Kidney (tissue), 14 donors: ENCODE data around the gene TIE1. TPM values are rescaled to one million over a fixed set of nuclear protein-coding genes. Genes with fewer than 3 reads are reported as not detected.

Experiments
- DNase-seq, 5 donors: peaks; one replicate each; pipeline ENCODE4 v3.0.0-alpha.2; 2013 to 2020
- FAIRE-seq: peaks from 2 replicates; lab custom pipeline; 2012; peaks lifted over from hg19 to GRCh38; lab: Jason Lieb, UNC
- H3K27ac ChIP-seq, 2 donors: one replicate each; pipeline ENCODE4 v1.7.0; 2013; ENCODE audit warnings: low read depth in 2 of 2, low read length in 2 of 2, inconsistent platforms in 1 of 2
- H3K27me3 ChIP-seq: one replicate; pipeline ENCODE4 v1.7.1; 2013; ENCODE audit warnings: low read length, inconsistent platforms; ENCODE audit not compliant: control insufficient read depth, insufficient read depth
- H3K36me3 ChIP-seq, 3 donors: one replicate each; pipeline versions ENCODE4 v1.7.0 to v1.7.1; 2013; ENCODE audit warnings: low read length in 3 of 3, control low read depth in 1 of 3, inconsistent platforms in 1 of 3; ENCODE audit not compliant: insufficient read depth in 3 of 3, control insufficient read depth in 2 of 3
- H3K4me1 ChIP-seq, 3 donors: one replicate each; pipeline versions ENCODE4 v1.7.0 to v1.7.1; 2013; ENCODE audit warnings: low read length in 3 of 3, inconsistent platforms in 1 of 3, low read depth in 1 of 3; ENCODE audit not compliant: control insufficient read depth in 2 of 3, insufficient read depth in 2 of 3
- H3K4me3 ChIP-seq, 3 donors: one replicate each; pipeline versions ENCODE4 v1.7.0 to v1.8.1; 2013; ENCODE audit warnings: low read length in 3 of 3, control low read depth in 1 of 3, inconsistent platforms in 1 of 3
- H3K9ac ChIP-seq, 3 donors: one replicate each; pipeline versions ENCODE4 v1.7.0 to v1.7.1; 2013; ENCODE audit warnings: low read length in 3 of 3, control low read depth in 1 of 3, inconsistent platforms in 1 of 3
- H3K9me3 ChIP-seq, 3 donors: one replicate each; pipeline versions ENCODE4 v1.7.0 to v1.7.1; 2013; ENCODE audit warnings: low read length in 3 of 3, control low read depth in 1 of 3, inconsistent platforms in 1 of 3; ENCODE audit not compliant: control insufficient read depth in 2 of 3, insufficient read depth in 1 of 3
- CTCF ChIP-seq: IDR thresholded peaks from 3 replicates; pipeline ENCODE4 v1.5.1; 2012; ENCODE audit warnings: mild to moderate bottlenecking, moderate library complexity, borderline replicate concordance; ENCODE audit not compliant: insufficient read depth; ENCODE audit errors: extremely low read depth
- intact Hi-C: fragments of 100-400 bp; cut with DNase I; formaldehyde crosslinking; loops from one replicate; pipeline ENCODE4 v1.11.1; 2022
- polyA plus RNA-seq: library from polyadenylated mRNA; stranded (reverse); fragments of 350-450 nt; fragmentation: Illumina TruSeq; extraction: RNeasy Lipid Tissue Mini Kit (QIAGEN cat#74804); gene quantifications from one replicate; pipeline ENCODE4 v1.2.3, GENCODE V29; 2014; ENCODE audit warnings: low read depth, low replicate concordance; ENCODE audit not compliant: insufficient read depth
- total RNA-seq: library from RNA; stranded (reverse); fragmentation: NEBNext Ultra II Directional; extraction: Animal tissue kit (Norgen Biotek cat#: 25700); gene quantifications from one replicate; pipeline ENCODE4 v1.2.1, GENCODE V29; 2021
- donor health status: control.
- donor health status: control.
- donor health status: control.
- donor health status: control.
- donor health status: control.
- donor health status: DM: yes; HTN: yes; CAD: no.
- donor health status: Normal renal cell carcinoma (clear cell type).

Gene TIE1
- total and polyA plus RNA-seq, 2 donors from 2014 or later = 15.0 to 46.3 TPM

GRCh38 chr1:43350976-43351375 is 50.2 kb downstream of the TIE1 start:
- Histone ChIP-seq H3K9ac (no peak overlapping the region), H3K9me3 (no peaks in the 10 kb centered on the region), H3K27ac (no peak overlapping the region), H3K27me3 (no peaks in the 10 kb centered on the region), H3K36me3 (no peaks in the 10 kb centered on the region), H3K4me3 (no peak overlapping the region), H3K4me1 (peaks cover 3 to 17% (median 9%) of the 10 kb centered on the region in 3 donors)
- no peak for TF ChIP-seq CTCF
- FAIRE-seq (no peak), DNase-seq (no peak)
- intact Hi-C loops = no loop called here

GRCh38 chr1:43351421-43352350 is 50.9 kb downstream of the TIE1 start:
- no peak for TF ChIP-seq CTCF
- Histone ChIP-seq H3K4me1 (peaks cover 3 to 17% (median 9%) of the 10 kb centered on the region in 3 donors), H3K27me3 (no peaks in the 10 kb centered on the region), H3K36me3 (no peaks in the 10 kb centered on the region), H3K4me3 (no peak overlapping the region), H3K9ac (no peak overlapping the region), H3K9me3 (no peaks in the 10 kb centered on the region), H3K27ac (no peak overlapping the region)
- intact Hi-C loops = no loop called here
- DNase-seq = no peak
- no peak for FAIRE-seq

- H3K4me1 ChIP-seq = peaks cover 3 to 17% (median 9%) of the 10 kb centered on the region in 3 donors
- no peaks in the 10 kb centered on the region for H3K36me3 ChIP-seq
- no peak overlapping the region for H3K27ac ChIP-seq
- H3K9me3 ChIP-seq = no peaks in the 10 kb centered on the region
- DNase-seq = no peak
- TF ChIP-seq CTCF = no peak
- no peak overlapping the region for H3K9ac ChIP-seq
- intact Hi-C loops = no loop called here
- H3K4me3 ChIP-seq = no peak overlapping the region
- no peak for FAIRE-seq
- H3K27me3 ChIP-seq = no peaks in the 10 kb centered on the region
Measured at GRCh38 chr1:43352351-43352705, 51.5 kb downstream of the TIE1 start.
